ENCODE results near the gene CERT1.

CERT1 gene

GRCh38 chr5:75463726-75464125 is 47.7 kb downstream of the CERT1 start:
- H3K4me3 ChIP-seq (ENCODE audit: low read length): no peak overlapping the region
- DNase-seq (ENCODE audit: low read depth): no peak
- no peak for TF ChIP-seq CTCF (conservative IDR thresholded peaks at IDR 0.05; ENCODE audit: low read depth, low read length)

GRCh38 chr5:75461679-75462078 is 49.8 kb downstream of the CERT1 start:
- H3K4me3 ChIP-seq (ENCODE audit: low read length): no peak overlapping the region
- DNase-seq (ENCODE audit: low read depth): no peak
- no peak for TF ChIP-seq CTCF (conservative IDR thresholded peaks at IDR 0.05; ENCODE audit: low read depth, low read length)

GRCh38 chr5:75460942-75461610 is 50.4 kb downstream of the CERT1 start:
- H3K4me3 ChIP-seq (ENCODE audit: low read length): no peak overlapping the region
- no peak for TF ChIP-seq CTCF (conservative IDR thresholded peaks at IDR 0.05; ENCODE audit: low read depth, low read length)
- DNase-seq (ENCODE audit: low read depth): no peak

GRCh38 chr5:75460532-75460931 is 50.9 kb downstream of the CERT1 start:
- TF ChIP-seq CTCF (conservative IDR thresholded peaks at IDR 0.05; ENCODE audit: low read depth, low read length): no peak
- DNase-seq (ENCODE audit: low read depth): no peak
- H3K4me3 ChIP-seq (ENCODE audit: low read length): no peak overlapping the region

- no peak for DNase-seq (ENCODE audit: low read depth)
- no peak for TF ChIP-seq CTCF (conservative IDR thresholded peaks at IDR 0.05; ENCODE audit: low read depth, low read length)
- no peak overlapping the region for H3K4me3 ChIP-seq (ENCODE audit: low read length)
Measured at GRCh38 chr5:75457691-75458090, 53.7 kb downstream of the CERT1 start.

GRCh38 chr5:75457161-75457560 is 54.3 kb downstream of the CERT1 start:
- no peak for TF ChIP-seq CTCF (conservative IDR thresholded peaks at IDR 0.05; ENCODE audit: low read depth, low read length)
- H3K4me3 ChIP-seq (ENCODE audit: low read length): no peak overlapping the region

GRCh38 chr5:75450069-75450468 is 61.4 kb downstream of the CERT1 start:
- no peak for DNase-seq (ENCODE audit: low read depth)
- no peak for TF ChIP-seq CTCF (conservative IDR thresholded peaks at IDR 0.05; ENCODE audit: low read depth, low read length)
- no peak overlapping the region for H3K4me3 ChIP-seq (ENCODE audit: low read length)

More at GRCh38 chr5:75457161-75457560, 54.3 kb downstream of the CERT1 start:
- DNase-seq (ENCODE audit: low read depth): no peak
